GM18508 (cell line): ENCODE results near the gene CYB5R2.

Experiments
- ATAC-seq: cut with Tn5 transposase; IDR thresholded peaks from one replicate; pipeline ENCODE4 v1.9.1; 2021; ENCODE audit warnings: moderate number of reproducible peaks; ENCODE audit not compliant: insufficient read depth, unreplicated experiment

Gene CYB5R2

DNA sequence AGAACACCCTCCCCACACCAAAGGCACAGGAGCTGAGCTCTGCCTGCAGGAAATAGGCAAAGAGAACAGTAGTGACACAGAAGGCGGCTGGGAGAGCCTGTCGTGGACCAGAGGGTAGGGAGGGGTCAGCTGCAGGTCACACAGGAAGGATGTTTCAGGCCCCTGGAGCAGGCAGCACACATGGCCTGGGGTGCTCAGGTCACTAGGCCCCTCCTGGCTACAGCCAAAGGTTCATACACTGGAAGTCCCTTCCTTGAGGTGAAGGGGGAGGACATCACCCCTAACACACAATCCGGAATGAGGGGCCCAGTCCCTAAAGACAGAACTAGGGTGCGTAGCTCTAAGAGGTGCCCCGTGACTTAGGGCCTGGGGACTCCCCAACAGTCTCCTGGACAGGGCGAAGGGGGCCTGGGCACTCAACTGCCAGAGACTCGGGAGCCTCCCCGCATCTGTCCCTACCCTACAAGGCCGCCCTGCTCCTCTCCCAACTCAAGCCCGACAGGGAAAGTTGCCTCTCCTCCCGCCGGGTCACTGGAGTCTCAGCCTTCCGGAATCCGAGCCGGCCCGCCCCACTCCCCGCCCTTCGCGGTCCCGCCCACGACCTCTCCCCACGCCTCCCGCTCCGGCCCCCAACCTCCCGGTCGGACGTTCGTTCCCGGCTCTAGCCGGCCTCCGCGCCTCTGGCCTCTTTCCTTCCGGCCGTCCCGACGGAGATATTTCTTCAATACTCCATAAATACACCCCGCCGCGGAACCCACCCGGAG is at the start of gene CYB5R2:
Gene CYB5R2, minus strand, starts transcription at position 541 of the 764 bp plus-strand sequence. CDS start 675 bp downstream, outside the sequence.
- ATAC-seq: no peak

DNA sequence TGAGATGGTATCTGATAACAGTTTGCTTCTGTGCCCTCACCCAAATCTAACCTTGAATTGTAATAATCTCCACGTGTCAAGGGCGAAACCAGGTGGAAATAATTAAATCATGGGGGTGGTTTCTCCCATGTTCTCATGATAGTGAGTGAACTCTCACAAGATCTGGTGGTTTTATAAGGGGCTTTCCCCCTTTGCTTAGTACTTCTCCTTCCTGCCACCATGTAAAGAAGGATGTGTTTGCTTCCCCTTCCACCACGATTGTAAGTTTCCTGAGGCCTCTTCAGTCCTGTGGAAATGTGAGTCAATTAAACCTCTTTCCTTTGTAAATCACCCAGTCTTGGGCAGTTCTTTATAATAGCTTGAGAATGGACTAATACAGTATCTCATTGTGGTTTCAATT is 41.5 kb upstream of the CYB5R2 start:
- ATAC-seq: no peak

GRCh38 chr11:7706377-7706776 is 33.1 kb upstream of the CYB5R2 start, which contains the start of gene OVCH2:
TSS of gene OVCH2 (minus strand) at chr11:7706477. CDS start at chr11:7706394, 83 bp downstream.
- ATAC-seq: no peak

- ATAC-seq: no peak
Observed at GRCh38 chr11:7703740-7704139, 30.4 kb upstream of the CYB5R2 start.

GRCh38 chr11:7696424-7696823 is 23.1 kb upstream of the CYB5R2 start:
- no peak for ATAC-seq

DNA sequence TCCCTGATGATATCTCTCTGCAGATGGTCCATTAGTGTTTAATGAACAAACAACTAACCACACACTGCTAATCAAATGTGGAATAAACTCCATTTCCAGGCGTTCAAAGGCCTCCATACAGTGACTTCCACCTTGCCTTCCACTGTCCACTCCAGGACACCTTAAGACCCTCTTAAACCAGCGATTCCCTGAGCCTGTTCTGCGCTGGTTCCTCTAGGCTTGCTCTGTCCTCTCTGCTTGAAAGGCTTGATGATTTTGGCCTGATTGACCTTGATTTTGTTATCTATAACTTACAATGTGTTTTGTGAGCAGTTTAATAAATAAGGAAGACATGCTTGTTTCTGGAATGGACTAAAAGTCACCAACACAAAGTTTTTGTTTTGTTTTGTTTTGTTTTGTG is 20.9 kb upstream of the CYB5R2 start:
- no peak for ATAC-seq

GRCh38 chr11:7692426-7692825 is 19.1 kb upstream of the CYB5R2 start:
- no peak for ATAC-seq

DNA sequence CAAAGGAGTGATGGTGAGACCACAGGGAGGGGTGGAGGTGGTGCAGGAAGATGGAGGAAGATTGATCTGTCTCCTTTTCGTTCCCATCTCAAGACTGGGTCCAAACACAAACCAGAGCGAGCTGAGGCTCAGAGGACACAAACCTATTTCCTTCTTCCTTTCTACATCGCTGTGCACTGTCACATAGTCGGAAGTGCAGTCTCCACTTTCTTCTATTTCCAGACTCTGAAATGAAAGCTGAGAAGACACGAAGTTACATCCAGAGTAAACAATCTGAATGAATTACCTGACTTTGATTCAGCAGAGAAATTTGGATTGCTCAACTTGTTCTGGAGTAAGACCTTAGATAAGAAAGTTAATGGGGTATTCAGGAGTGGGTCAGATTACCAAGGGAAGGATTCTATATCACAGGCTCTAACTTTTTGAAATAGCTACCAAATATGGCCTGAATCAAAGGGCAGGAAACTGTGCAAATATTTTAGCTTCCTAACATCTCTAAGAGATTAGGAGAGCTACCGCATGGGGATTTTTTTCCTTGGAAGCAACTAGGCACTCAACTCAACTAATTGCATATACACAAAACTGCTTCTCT is 18.6 kb upstream of the CYB5R2 start:
- no peak for ATAC-seq

GRCh38 chr11:7690648-7691047 is 17.3 kb upstream of the CYB5R2 start:
- ATAC-seq: no peak

GRCh38 chr11:7689239-7689638 is 15.9 kb upstream of the CYB5R2 start:
- no peak for ATAC-seq

GRCh38 chr11:7688238-7688826 is 15.0 kb upstream of the CYB5R2 start:
- no peak for ATAC-seq

DNA sequence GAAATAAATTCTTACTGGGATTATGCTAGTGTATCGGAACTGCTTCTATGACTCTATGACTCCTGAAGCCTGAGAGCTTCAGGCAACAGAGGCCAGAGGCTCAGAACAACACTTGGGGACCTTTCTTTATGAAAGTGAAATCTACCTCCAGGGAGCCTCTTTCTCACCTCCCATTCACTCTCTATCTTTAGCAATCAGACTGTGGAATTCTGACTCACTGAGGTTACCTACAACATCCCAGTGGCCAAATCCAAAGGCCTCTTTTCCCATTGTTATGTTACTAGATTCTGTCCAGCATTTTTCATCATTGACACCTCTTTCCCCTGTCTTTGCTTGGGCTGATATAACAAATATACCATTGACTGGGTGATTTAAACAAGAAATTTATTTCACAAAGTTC is 14.1 kb upstream of the CYB5R2 start:
- no peak for ATAC-seq

DNA sequence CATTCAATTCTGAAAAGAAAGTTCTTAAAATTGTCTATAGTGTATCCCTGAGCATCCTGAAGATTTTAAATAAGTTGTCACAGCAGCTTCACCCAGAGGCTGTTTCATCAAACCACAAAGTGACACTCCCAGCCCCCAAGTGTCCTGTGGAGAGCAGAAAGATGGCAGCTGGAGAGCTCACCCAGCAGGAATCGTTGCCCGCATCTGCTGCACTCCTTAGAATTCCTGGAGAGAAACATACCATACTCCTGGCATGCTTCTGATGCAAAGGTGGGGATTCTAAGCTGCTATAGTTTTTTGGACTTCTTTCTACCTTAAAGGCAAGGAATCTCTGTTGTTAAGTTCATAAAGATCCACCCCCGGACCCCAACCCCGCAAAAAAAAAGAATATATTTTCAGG is 13.5 kb upstream of the CYB5R2 start:
- ATAC-seq: no peak

DNA sequence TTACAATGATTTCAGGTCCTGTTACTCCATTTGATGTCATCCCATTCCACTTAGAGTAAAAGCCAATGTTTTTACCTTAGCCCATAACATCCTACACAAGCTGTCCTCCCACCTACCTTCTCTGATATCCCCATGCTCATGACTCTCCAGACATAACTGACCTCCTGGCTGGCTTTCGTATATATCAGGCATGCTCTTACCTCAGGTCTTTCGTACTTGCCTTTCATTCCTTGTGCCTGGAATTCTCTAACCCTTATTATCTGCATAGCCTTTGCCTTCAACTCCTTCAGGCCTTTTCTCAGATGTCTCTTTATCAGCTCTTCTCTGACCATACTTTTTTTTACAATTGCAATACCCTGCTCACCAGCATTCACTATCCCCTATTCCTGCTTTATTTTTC is 10.3 kb upstream of the CYB5R2 start:
- no peak for ATAC-seq

- no peak for ATAC-seq
Observed at GRCh38 chr11:7677796-7678201, 4.5 kb upstream of the CYB5R2 start.

DNA sequence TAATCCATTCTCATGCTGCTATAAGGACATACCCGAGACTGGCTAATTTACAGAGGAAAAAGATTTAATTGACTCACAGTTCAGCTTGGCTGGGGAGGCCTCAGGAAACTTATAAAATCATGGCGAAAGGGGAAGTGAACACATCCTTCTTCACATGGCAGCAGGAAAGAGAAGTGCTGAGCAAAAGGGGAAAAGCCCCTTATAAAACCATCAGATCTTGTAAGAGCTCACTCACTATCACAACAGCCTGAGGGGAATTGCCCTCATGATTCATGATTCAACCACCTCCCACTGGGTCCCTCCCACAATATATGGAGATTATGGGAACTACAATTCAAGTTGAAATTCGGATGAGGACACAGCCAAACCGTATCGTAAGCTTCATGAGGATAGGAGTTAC is 3.8 kb upstream of the CYB5R2 start:
- no peak for ATAC-seq

- no peak for ATAC-seq
Observed at GRCh38 chr11:7675631-7676030, 2.3 kb upstream of the CYB5R2 start.

DNA sequence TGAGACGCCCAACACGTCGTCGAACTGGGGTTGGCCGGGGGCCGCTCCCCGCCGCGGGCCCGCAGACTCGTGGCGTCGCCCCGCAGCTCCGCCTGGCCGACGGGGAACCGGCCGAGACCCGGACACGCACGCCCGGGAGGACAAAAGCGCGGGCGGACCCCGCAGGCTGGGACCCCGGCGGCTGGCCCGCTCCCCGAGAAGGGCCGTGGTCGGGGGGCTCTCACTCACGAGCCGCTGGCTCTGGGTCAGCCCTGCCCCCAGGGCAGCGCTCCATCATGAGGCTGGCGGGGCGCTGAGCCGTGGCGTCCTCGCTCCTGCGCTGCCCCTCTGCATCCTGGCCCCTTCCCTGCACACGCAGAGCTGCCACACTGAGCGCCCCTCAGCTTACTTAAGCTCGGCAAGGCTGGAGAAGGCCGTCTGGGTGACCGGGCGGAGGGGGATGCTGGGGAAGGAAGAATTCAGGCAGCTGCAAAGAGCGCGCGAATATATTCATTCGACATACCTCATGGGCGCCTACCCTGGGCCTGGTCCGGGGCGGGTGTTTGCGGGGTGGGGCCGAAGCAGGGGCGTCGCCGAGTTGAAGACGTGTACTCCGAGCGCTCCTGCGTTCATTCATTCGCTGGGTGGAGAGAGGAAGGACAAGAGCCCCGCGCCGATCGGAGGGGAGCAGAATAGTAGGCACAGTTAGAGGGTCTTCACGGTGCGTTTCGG is 579 bp upstream of the CYB5R2 start:
- no peak for ATAC-seq

DNA sequence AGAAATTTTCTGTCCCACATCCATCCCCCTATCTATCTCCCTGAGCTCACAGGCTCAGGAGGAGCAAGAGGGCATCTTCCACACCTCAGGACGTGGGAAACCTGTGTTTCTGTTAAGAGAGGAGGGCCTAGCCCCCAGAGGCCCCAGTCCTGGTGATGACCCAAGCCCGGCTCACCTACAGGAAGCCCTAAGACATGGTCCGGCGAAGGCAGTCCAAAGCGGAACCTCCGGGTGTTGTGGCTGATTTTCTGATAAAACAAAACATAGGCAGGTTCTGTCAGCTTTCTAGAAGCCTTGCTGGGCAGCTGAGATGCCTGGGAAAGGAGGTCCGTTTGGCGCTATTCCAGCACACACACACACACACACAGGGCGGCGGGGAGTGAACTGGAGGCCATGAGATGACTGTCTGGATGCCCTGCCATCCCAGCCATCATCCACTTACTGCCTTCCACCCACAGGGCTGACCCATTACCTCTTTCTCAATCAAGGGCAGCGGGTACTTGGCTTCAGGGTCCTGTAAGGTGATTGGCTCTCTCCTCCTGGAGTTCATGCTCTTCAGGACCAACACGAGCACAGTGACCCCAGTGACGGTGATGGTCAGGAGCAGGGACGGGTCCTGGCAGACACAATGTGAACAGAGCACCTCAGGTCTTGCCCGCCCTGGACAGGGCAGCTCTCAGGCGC is 882 bp downstream of the CYB5R2 start:
- ATAC-seq: no peak
